Endothelial cell of umbilical vein (primary cell): ENCODE data around the gene DRP2. TPM values are rescaled to one million over a fixed set of nuclear protein-coding genes. Genes with fewer than 3 reads are reported as not detected.

Source experiments
- BruUV-seq: library from RNA; stranded (reverse); fragments of 400-500 nt; replicated peaks from 2 replicates; lab custom pipeline; 2021; lab: Mats Ljungman, UMichigan
- CTCF ChIA-PET: fragments of 300-600, 350-600 bp; sonication (Branson Sonifier 250); formaldehyde crosslinking; loops from one replicate; lab custom pipeline; 2021; ENCODE audit warnings: antibody characterized with exemption, inconsistent platforms; lab: Charles Lee
- POLR2A ChIA-PET: fragments of 300-600, 350-600 bp; sonication (Branson Sonifier 250); formaldehyde crosslinking; loops from one replicate; lab custom pipeline; 2021; ENCODE audit warnings: antibody characterized with exemption, inconsistent platforms; lab: Charles Lee
- DNase-seq: peaks from one replicate; pipeline ENCODE4 v3.0.0-alpha.2; 2011; ENCODE audit warnings: low read depth, low spot score
- FAIRE-seq: peaks from 2 replicates; lab custom pipeline; 2011; peaks lifted over from hg19 to GRCh38; lab: Jason Lieb, UNC
- H2AFZ ChIP-seq: 2 replicates; pipeline ENCODE4 v1.6.0; 2012; ENCODE audit warnings: low read depth, low read length, control low read depth, inconsistent platforms
- H3K27ac ChIP-seq: 2 replicates; pipeline ENCODE4 v1.5.1; 2011; ENCODE audit warnings: low read depth, mild to moderate bottlenecking, control low read depth, low read length, moderate library complexity; ENCODE audit not compliant: insufficient read depth
- H3K27me3 ChIP-seq, 2 experiments: 2 replicates each; pipeline versions ENCODE4 v1.6.0 to v1.6.1; 2011; ENCODE audit warnings: low read length in 2 of 2, mixed read lengths in 1 of 2; ENCODE audit not compliant: control insufficient read depth in 2 of 2, insufficient read depth in 2 of 2
- H3K36me3 ChIP-seq, 2 experiments: 2 replicates in 1 of 2; 3 replicates in 1 of 2; pipeline ENCODE4 v1.5.1; 2011; ENCODE audit warnings: low read length in 2 of 2, mild to moderate bottlenecking in 1 of 2, moderate library complexity in 1 of 2; ENCODE audit not compliant: control insufficient read depth in 2 of 2, insufficient read depth in 2 of 2; ENCODE audit errors: extremely low read depth in 1 of 2
- H3K4me1 ChIP-seq: 3 replicates; pipeline ENCODE4 v1.5.1; 2011; ENCODE audit warnings: mild to moderate bottlenecking, low read length; ENCODE audit not compliant: control insufficient read depth, insufficient read depth; ENCODE audit errors: extremely low read depth
- H3K4me2 ChIP-seq: 2 replicates; pipeline ENCODE4 v1.6.1; 2011; ENCODE audit warnings: low read length, control low read depth, mixed read lengths; ENCODE audit not compliant: insufficient read depth
- H3K4me3 ChIP-seq, 3 experiments: fragments of 200-600 bp in 1 of 3; sonication (generic), shearing (Covaris generic) in 1 of 3; replicated peaks in 1 of 3; 2 replicates each; pipeline ENCODE4 v1.5.1; 2011 to 2016; ENCODE audit warnings: control low read depth in 3 of 3, low read length in 3 of 3, mild to moderate bottlenecking in 2 of 3, inconsistent platforms in 1 of 3, low read depth in 1 of 3, moderate library complexity in 1 of 3; ENCODE audit not compliant: insufficient read depth in 1 of 3
- H3K79me2 ChIP-seq: 2 replicates; pipeline ENCODE4 v1.6.0; 2012; ENCODE audit warnings: low read length, inconsistent platforms; ENCODE audit not compliant: control insufficient read depth, insufficient read depth
- H3K9ac ChIP-seq: replicated peaks from 2 replicates; pipeline ENCODE3; 2011; ENCODE audit warnings: low read length, control low read depth; ENCODE audit not compliant: insufficient read depth; ENCODE audit errors: extremely low read depth
- H3K9me1 ChIP-seq: replicated peaks from 3 replicates; pipeline ENCODE4 v1.6.0; 2011; ENCODE audit warnings: mild to moderate bottlenecking, low read length; ENCODE audit not compliant: control insufficient read depth, insufficient read depth; ENCODE audit errors: extremely low read depth
- H3K9me3 ChIP-seq: replicated peaks from 2 replicates; pipeline ENCODE4 v1.5.1; 2012; ENCODE audit warnings: low read length, inconsistent platforms; ENCODE audit not compliant: control insufficient read depth, insufficient read depth
- H4K20me1 ChIP-seq: replicated peaks from 2 replicates; pipeline ENCODE3; 2011; ENCODE audit warnings: mild to moderate bottlenecking, low read length; ENCODE audit not compliant: control insufficient read depth, insufficient read depth; ENCODE audit errors: extremely low read depth
- dilution Hi-C: fragments of 300-500 bp; cut with MboI; formaldehyde crosslinking; loops from one replicate; pipeline ENCODE4 v1.15.0; 2019; ENCODE audit warnings: low sequenced_read_pairs; ENCODE audit not compliant: extremely low pct_ligation_motif_present
- intact Hi-C: fragments of 100-400 bp; cut with micrococcal nuclease; formaldehyde crosslinking; loops from one replicate; pipeline ENCODE4 v1.10.0; 2022
- polyA plus RNA-seq, 4 experiments: library from polyadenylated mRNA; depleted of rRNA in 3 of 4; stranded (reverse) in 3 of 4; unstranded in 1 of 4; fragments of >200 nt; gene quantifications; 2 replicates each; pipeline versions ENCODE4 v1.2.1 to v1.2.3, GENCODE V29; 2011 to 2012; ENCODE audit warnings: missing spikeins in 1 of 4
- total RNA-seq: library from RNA; stranded (reverse); gene quantifications from 2 replicates; pipeline ENCODE4 v1.2.3, GENCODE V29; 2021
- TF ChIP-seq, protein P1 (sequence below): IDR thresholded peaks from 2 replicates; pipeline ENCODE4 v1.6.1; 2011; ENCODE audit not compliant: insufficient read depth, insufficient read length
- TF ChIP-seq, protein P2 (sequence below), 2 donors: IDR thresholded peaks; 1 replicate in 1 of 2; 2 replicates in 1 of 2; pipeline ENCODE4 v1.5.1; 2011; ENCODE audit warnings: low read length in 2 of 2, mild to moderate bottlenecking in 2 of 2, moderate library complexity in 2 of 2, control low read depth in 1 of 2, inconsistent platforms in 1 of 2, low read depth in 1 of 2; ENCODE audit not compliant: insufficient read depth in 1 of 2; ENCODE audit errors: extremely low read depth in 1 of 2

The DRP2 gene
- total and polyA plus RNA-seq, 2 donors (not counting 3 experiments of a cell fraction or from before 2014, with no cell fraction given), result 0.17 to 0.31 TPM

- H3K9me3 ChIP-seq, result no peaks in the 10 kb centered on the region
- no peaks in the 10 kb centered on the region for H3K27me3 ChIP-seq
- ChIA-PET POLR2A (no interaction called here), CTCF (interaction anchor here (0.8 kb wide), 1 partner anchor 25 kb away, joined by 3 read pairs; no protein-coding TSS in a partner anchor)
- TF ChIP-seq, protein P1, sequence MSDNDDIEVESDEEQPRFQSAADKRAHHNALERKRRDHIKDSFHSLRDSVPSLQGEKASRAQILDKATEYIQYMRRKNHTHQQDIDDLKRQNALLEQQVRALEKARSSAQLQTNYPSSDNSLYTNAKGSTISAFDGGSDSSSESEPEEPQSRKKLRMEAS, result no peak
- TF ChIP-seq, protein P2, sequence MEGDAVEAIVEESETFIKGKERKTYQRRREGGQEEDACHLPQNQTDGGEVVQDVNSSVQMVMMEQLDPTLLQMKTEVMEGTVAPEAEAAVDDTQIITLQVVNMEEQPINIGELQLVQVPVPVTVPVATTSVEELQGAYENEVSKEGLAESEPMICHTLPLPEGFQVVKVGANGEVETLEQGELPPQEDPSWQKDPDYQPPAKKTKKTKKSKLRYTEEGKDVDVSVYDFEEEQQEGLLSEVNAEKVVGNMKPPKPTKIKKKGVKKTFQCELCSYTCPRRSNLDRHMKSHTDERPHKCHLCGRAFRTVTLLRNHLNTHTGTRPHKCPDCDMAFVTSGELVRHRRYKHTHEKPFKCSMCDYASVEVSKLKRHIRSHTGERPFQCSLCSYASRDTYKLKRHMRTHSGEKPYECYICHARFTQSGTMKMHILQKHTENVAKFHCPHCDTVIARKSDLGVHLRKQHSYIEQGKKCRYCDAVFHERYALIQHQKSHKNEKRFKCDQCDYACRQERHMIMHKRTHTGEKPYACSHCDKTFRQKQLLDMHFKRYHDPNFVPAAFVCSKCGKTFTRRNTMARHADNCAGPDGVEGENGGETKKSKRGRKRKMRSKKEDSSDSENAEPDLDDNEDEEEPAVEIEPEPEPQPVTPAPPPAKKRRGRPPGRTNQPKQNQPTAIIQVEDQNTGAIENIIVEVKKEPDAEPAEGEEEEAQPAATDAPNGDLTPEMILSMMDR (IDR thresholded peaks at IDR 0.05; ENCODE audit: extremely low read depth in 1 of 2, insufficient read depth in 1 of 2, low read depth in 1 of 2, low read length in 2 of 2), result no peak
- FAIRE-seq, result no peak
- H3K27ac ChIP-seq, result no peak overlapping the region
- dilution Hi-C loops (no loop called here), intact Hi-C loops (no loop called here)
- H3K9ac ChIP-seq, result no peak overlapping the region
- no peak for DNase-seq
- no peaks in the 10 kb centered on the region for H3K9me1 ChIP-seq
- H3K79me2 ChIP-seq, result no peaks in the 10 kb centered on the region
- no TSS peak for BruUV-seq
- no peaks in the 10 kb centered on the region for H3K4me1 ChIP-seq
- H2AFZ ChIP-seq, result no peak overlapping the region
- no peaks in the 10 kb centered on the region for H4K20me1 ChIP-seq
- no peak overlapping the region for H3K4me3 ChIP-seq
- H3K4me2 ChIP-seq, result no peak overlapping the region
- H3K36me3 ChIP-seq, result no peaks in the 10 kb centered on the region
Measured at GRCh38 chrX:101258259-101258581, 38.6 kb downstream of the DRP2 start.

DNA sequence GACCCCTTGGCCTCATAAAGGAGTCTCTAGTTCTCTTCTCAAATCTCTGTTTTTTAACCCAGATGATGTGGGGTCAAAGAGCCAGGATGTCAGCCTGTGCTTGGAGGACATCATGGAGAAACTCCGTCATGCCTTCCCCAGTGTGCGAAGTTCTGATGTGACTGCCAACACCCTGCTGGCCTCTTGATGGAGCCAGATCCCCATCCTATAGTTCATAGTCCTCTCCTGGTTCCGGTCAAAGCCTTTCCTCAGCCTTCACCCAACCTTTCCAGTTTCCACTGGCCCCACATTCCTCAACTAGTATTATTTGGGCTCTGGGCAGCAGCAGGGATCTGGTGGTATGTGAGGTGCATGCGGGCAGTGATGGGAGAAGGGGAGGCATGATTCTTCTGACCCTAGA is 40.8 kb downstream of the DRP2 start:
- FAIRE-seq, result no peak
- intact Hi-C loops (loop anchor here (1.0 kb wide), 1 partner anchor 27 kb away; no protein-coding TSS in a partner anchor), dilution Hi-C loops (no loop called here)
- DNase-seq, result peak; percentile 1
- ChIA-PET POLR2A (no interaction called here), CTCF (no interaction called here)
- Histone ChIP-seq H3K4me2 (no peak overlapping the region), H3K36me3 (no peaks in the 10 kb centered on the region), H3K9me3 (no peaks in the 10 kb centered on the region), H4K20me1 (no peaks in the 10 kb centered on the region), H3K79me2 (no peaks in the 10 kb centered on the region), H3K27me3 (no peaks in the 10 kb centered on the region), H3K9ac (no peak overlapping the region), H3K27ac (no peak overlapping the region), H3K9me1 (no peaks in the 10 kb centered on the region), H3K4me3 (no peak overlapping the region), H3K4me1 (no peaks in the 10 kb centered on the region), H2AFZ (no peak overlapping the region)
- BruUV-seq, result no TSS peak
- TF ChIP-seq, protein P2 (IDR thresholded peaks at IDR 0.05; ENCODE audit: extremely low read depth in 1 of 2, insufficient read depth in 1 of 2, low read depth in 1 of 2, low read length in 2 of 2), result peak; percentile 20 to 42
- TF ChIP-seq, protein P1, result no peak
